Gastrocnemius medialis (tissue), 4 donors: ENCODE results near the gene GOLGA8B.

Experiments
- CTCF ChIP-seq, 5 experiments: fragments of 450-650 bp in 3 of 5; fragments of 200-600 bp in 2 of 5; sonication (generic) in 2 of 5; IDR thresholded peaks in 4 of 5; conservative IDR thresholded peaks in 1 of 5; 1 replicate in 4 of 5; 2 replicates in 1 of 5; pipeline ENCODE4 v1.5.1; 2016 to 2019; ENCODE audit warnings: antibody characterized with exemption in 5 of 5, mild to moderate bottlenecking in 3 of 5, moderate library complexity in 3 of 5
- POLR2A ChIP-seq, 2 donors: fragments of 450-650 bp; IDR thresholded peaks; one replicate each; pipeline ENCODE4 v1.6.1; 2017; ENCODE audit warnings: antibody characterized with exemption in 2 of 2, mild to moderate bottlenecking in 2 of 2, moderate library complexity in 2 of 2

- TF ChIP-seq CTCF (IDR thresholded peaks at IDR 0.05 in 4 of 5, conservative IDR thresholded peaks at IDR 0.05 in 1 of 5) (no peak), POLR2A (IDR thresholded peaks at IDR 0.05) (no peak)
Observed at GRCh38 chr15:34594361-34594760, 10.9 kb upstream of the GOLGA8B start.
